HCT116 (cell line): ENCODE results near the gene SLC35A4. TPM values are rescaled to one million over a fixed set of nuclear protein-coding genes. Genes with fewer than 3 reads are reported as not detected.

Source experiments
- ATAC-seq: fragments of 200-7000 bp; cut with Tn5 transposase; 2 replicates; pipeline ENCODE4 v1.9.1; 2020; ENCODE audit warnings: mild to moderate bottlenecking, moderate library complexity
- BruUV-seq: library from RNA; stranded (reverse); fragments of 400-500 nt; replicated peaks from 2 replicates; lab custom pipeline; 2021; lab: Mats Ljungman, UMichigan
- CTCF ChIA-PET: fragments of 300-600 bp; sonication (Branson Sonifier 250); formaldehyde crosslinking; loops from one replicate; lab custom pipeline; 2021; ENCODE audit warnings: antibody characterized with exemption; lab: Charles Lee
- POLR2A ChIA-PET: fragments of 300-600, 350-600 bp; sonication (Branson Sonifier 250); formaldehyde crosslinking; loops from one replicate; lab custom pipeline; 2021; ENCODE audit warnings: antibody characterized with exemption; lab: Charles Lee
- RAD21 ChIA-PET, 2 experiments: fragments of 300-600 bp; sonication (Branson Sonifier 250); formaldehyde crosslinking; loops; one replicate each; lab custom pipeline; 2023; ENCODE audit warnings: low total read pairs in 2 of 2; ENCODE audit not compliant: uncharacterized antibody in 2 of 2, unreplicated experiment in 2 of 2, low non-redundant PET in 1 of 2; lab: Charles Lee
- DNase-seq: peaks from one replicate; pipeline ENCODE4 v3.0.0-alpha.2; 2010; ENCODE audit warnings: low read depth, low spot score
- H2AFZ ChIP-seq: fragments of 200-600 bp; shearing (Covaris generic), sonication (generic); 2 replicates; pipeline ENCODE4 v1.6.1; 2017; ENCODE audit warnings: low read depth, mixed run types, mixed read lengths, antibody characterized with exemption, low read length; ENCODE audit not compliant: poor library complexity, severe bottlenecking
- H3K27ac ChIP-seq: 2 replicates; pipeline ENCODE4 v1.5.1; 2012; ENCODE audit warnings: low read depth, low read length
- H3K27me3 ChIP-seq: fragments of 200-600 bp; sonication (generic); 2 replicates; pipeline ENCODE4 v1.6.1; 2016; ENCODE audit warnings: mixed run types, low read length, mixed read lengths; ENCODE audit not compliant: insufficient read depth
- H3K36me3 ChIP-seq, 2 experiments: fragments of 200-500 bp in 1 of 2; fragments of 200-600 bp in 1 of 2; sonication (Bioruptor generic) in 1 of 2; sonication (generic) in 1 of 2; 2 replicates each; pipeline versions ENCODE4 v1.5.1 to v1.6.1; 2014 to 2016; ENCODE audit warnings: low read length in 2 of 2, inconsistent platforms in 1 of 2, mixed read lengths in 1 of 2, mixed run types in 1 of 2; ENCODE audit not compliant: insufficient read depth in 2 of 2, control insufficient read depth in 1 of 2
- H3K4me1 ChIP-seq, 2 experiments: fragments of 200-600 bp in 1 of 2; sonication (generic) in 1 of 2; 2 replicates each; pipeline versions ENCODE4 v1.5.1 to v1.6.1; 2012 to 2017; ENCODE audit warnings: low read length in 2 of 2, inconsistent platforms in 1 of 2, mild to moderate bottlenecking in 1 of 2, mixed read lengths in 1 of 2, mixed run types in 1 of 2, moderate library complexity in 1 of 2; ENCODE audit not compliant: insufficient read depth in 2 of 2, control insufficient read depth in 1 of 2
- H3K4me2 ChIP-seq: fragments of 200-600 bp; sonication (generic); 2 replicates; pipeline ENCODE4 v1.6.1; 2017; ENCODE audit warnings: mixed run types, low read length, mixed read lengths
- H3K4me3 ChIP-seq, 2 experiments: fragments of 200-600 bp in 1 of 2; sonication (generic) in 1 of 2; replicated peaks in 1 of 2; 2 replicates each; pipeline ENCODE4 v1.5.1; 2011 to 2016; ENCODE audit warnings: low read length in 2 of 2, control low read depth in 1 of 2, low read depth in 1 of 2, mild to moderate bottlenecking in 1 of 2, mixed read lengths in 1 of 2, mixed run types in 1 of 2
- H3K79me2 ChIP-seq: fragments of 200-600 bp; sonication (generic); 2 replicates; pipeline ENCODE4 v1.6.1; 2017; ENCODE audit warnings: mild to moderate bottlenecking, mixed run types, low read length, moderate library complexity, mixed read lengths; ENCODE audit not compliant: insufficient read depth
- H3K9ac ChIP-seq: fragments of 200-600 bp; sonication (generic); 2 replicates; pipeline ENCODE4 v1.6.1; 2016; ENCODE audit warnings: low read length, mixed read lengths
- H3K9me2 ChIP-seq: fragments of 200-600 bp; sonication (generic), shearing (Covaris generic); 2 replicates; pipeline ENCODE4 v1.6.1; 2017; ENCODE audit warnings: mixed run types, mild to moderate bottlenecking, moderate library complexity; ENCODE audit not compliant: insufficient read depth
- H3K9me3 ChIP-seq, 2 experiments: fragments of 200-500 bp in 1 of 2; fragments of 200-600 bp in 1 of 2; sonication (Bioruptor generic) in 1 of 2; sonication (generic) in 1 of 2; 2 replicates each; pipeline ENCODE4 v1.6.1; 2014 to 2017; ENCODE audit warnings: low read length in 2 of 2, mixed read lengths in 2 of 2, inconsistent platforms in 1 of 2, low read depth in 1 of 2, mild to moderate bottlenecking in 1 of 2, mixed run types in 1 of 2, moderate library complexity in 1 of 2; ENCODE audit not compliant: control insufficient read depth in 1 of 2, insufficient read depth in 1 of 2
- H4K20me1 ChIP-seq: fragments of 200-600 bp; sonication (generic), shearing (Covaris generic); 2 replicates; pipeline ENCODE4 v1.6.1; 2017; ENCODE audit warnings: mixed run types, mild to moderate bottlenecking, moderate library complexity; ENCODE audit not compliant: insufficient read depth
- CTCF ChIP-seq, 3 experiments: fragments of 200-600 bp in 1 of 3; sonication (generic) in 1 of 3; IDR thresholded peaks in 2 of 3; conservative IDR thresholded peaks in 1 of 3; 2 replicates each; pipeline ENCODE4 v1.5.1; 2012 to 2017; ENCODE audit warnings: low read depth in 2 of 3, low read length in 2 of 3, antibody characterized with exemption in 1 of 3, borderline replicate concordance in 1 of 3, control low read depth in 1 of 3, mild to moderate bottlenecking in 1 of 3, mixed read lengths in 1 of 3, mixed run types in 1 of 3, moderate library complexity in 1 of 3; ENCODE audit not compliant: insufficient read depth in 1 of 3
- EGR1 ChIP-seq: IDR thresholded peaks from 2 replicates; pipeline ENCODE4 v1.6.1; 2012; ENCODE audit warnings: low read depth
- JUND ChIP-seq: IDR thresholded peaks from 2 replicates; pipeline ENCODE4 v1.6.1; 2012
- MAX ChIP-seq: IDR thresholded peaks from 2 replicates; pipeline ENCODE4 v1.6.1; 2012
- POLR2A ChIP-seq: IDR thresholded peaks from 2 replicates; pipeline ENCODE4 v1.7.0; 2011; ENCODE audit warnings: borderline replicate concordance; ENCODE audit not compliant: insufficient read depth, insufficient read length; ENCODE audit errors: extremely low read depth
- REST ChIP-seq: IDR thresholded peaks from 2 replicates; pipeline ENCODE4 v1.6.1; 2012; ENCODE audit warnings: low read depth
- SIN3A ChIP-seq: IDR thresholded peaks from 2 replicates; pipeline ENCODE4 v1.6.1; 2012; ENCODE audit warnings: low read depth
- SP1 ChIP-seq: IDR thresholded peaks from 2 replicates; pipeline ENCODE4 v1.6.1; 2012; ENCODE audit warnings: low read depth
- ZFX ChIP-seq: fragments of 450-650 bp; IDR thresholded peaks from 2 replicates; pipeline ENCODE4 v1.6.1; 2017
- intact Hi-C: fragments of 100-400 bp; cut with micrococcal nuclease; formaldehyde crosslinking; loops from 2 replicates; pipeline ENCODE4 v1.10.0; 2022
- total RNA-seq: library from RNA; stranded (reverse); gene quantifications from one replicate; pipeline ENCODE4 v1.2.1, GENCODE V29; 2021; ENCODE audit not compliant: unreplicated experiment

The SLC35A4 gene
- total RNA-seq, 1 experiment from 2014 or later = 37.5 TPM

GRCh38 chr5:140554454-140554853 is 10.2 kb upstream of the SLC35A4 start (continued):
- TF ChIP-seq CTCF (IDR thresholded peaks at IDR 0.05 in 2 of 3, conservative IDR thresholded peaks at IDR 0.05 in 1 of 3; ENCODE audit: borderline replicate concordance in 1 of 3, insufficient read depth in 1 of 3, low read depth in 2 of 3, low read length in 2 of 3) = no peak
- TF ChIP-seq SP1 = no peak
- TF ChIP-seq EGR1 = no peak
- TF ChIP-seq ZFX = no peak

- DNase-seq (no peak), ATAC-seq (no peak)
- peak overlapping the region; percentile 89 for H3K9ac ChIP-seq
- H3K9me2 ChIP-seq = no peaks in the 10 kb centered on the region
- H2AFZ ChIP-seq = no peak overlapping the region
- H3K27me3 ChIP-seq = no peaks in the 10 kb centered on the region
- no peaks in the 10 kb centered on the region for H3K9me3 ChIP-seq
- ChIA-PET RAD21 (no interaction called here), POLR2A (interaction anchor here (0.7 kb wide), 1 partner anchor 53 kb away, joined by 5 read pairs; no protein-coding TSS in a partner anchor), CTCF (no interaction called here)
- TF ChIP-seq SIN3A = no peak
- TF ChIP-seq EGR1 = no peak
- TF ChIP-seq MAX = no peak
- no peak for TF ChIP-seq POLR2A
- TF ChIP-seq REST = no peak
- no peak for TF ChIP-seq JUND
- intact Hi-C loops = loop anchor here (5.0 kb wide), 1 partner anchor 156 kb away; no protein-coding TSS in a partner anchor
- peaks cover 4 to 17% of the 10 kb centered on the region in 2 experiments; a peak in 2 of 4 replicates for H3K36me3 ChIP-seq
- no peaks in the 10 kb centered on the region; the same call in 1 of the 2 replicates for H4K20me1 ChIP-seq
- no peak overlapping the region for H3K27ac ChIP-seq
- peaks cover 8 to 32% of the 10 kb centered on the region in 2 experiments for H3K4me1 ChIP-seq
- peak overlapping the region; percentile 76 for H3K4me2 ChIP-seq
- BruUV-seq = no TSS peak
- H3K4me3 ChIP-seq = peak overlapping the region; percentile 82 to 85
- H3K79me2 ChIP-seq = peaks cover 56% of the 10 kb centered on the region
Measured at GRCh38 chr5:140555747-140556312, 8.8 kb upstream of the SLC35A4 start.
